Erythroblast (primary cell): ENCODE data around the gene OR5H6.

Experiments used
- GATA1 ChIP-seq: IDR thresholded peaks from 2 replicates; pipeline ENCODE4 v1.6.1; 2011; ENCODE audit warnings: low read depth, mild to moderate bottlenecking, control low read depth, low read length, moderate library complexity
- POLR2A ChIP-seq: IDR thresholded peaks from 2 replicates; pipeline ENCODE4 v1.6.1; 2011; ENCODE audit warnings: mild to moderate bottlenecking, low read length

DNA sequence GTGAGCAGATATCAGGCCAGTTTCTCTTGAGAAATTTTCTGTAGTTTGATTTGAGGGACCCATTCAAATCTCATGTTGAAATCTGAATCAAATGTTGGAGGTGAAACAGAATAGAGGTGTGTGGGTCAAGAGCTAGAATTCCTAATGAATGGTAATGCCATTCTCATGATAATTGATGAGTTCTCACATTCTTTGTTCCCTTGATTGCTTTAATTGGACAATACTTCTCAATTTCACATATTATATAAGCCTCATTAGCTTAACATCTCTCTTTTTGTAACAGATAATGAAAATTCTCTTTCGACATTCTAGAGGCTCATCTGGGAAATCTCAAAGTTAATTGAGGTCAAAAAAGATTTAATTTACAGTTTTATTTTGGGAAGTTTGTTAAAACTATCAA, 21.9 kb upstream of the OR5H6 start:
- no peak for TF ChIP-seq POLR2A
- no peak for TF ChIP-seq GATA1
